GM23338 (cell line): ENCODE data around the gene OGFRL1.

ENCODE experiments used
- CREB1 ChIP-seq: fragments of 250-450 bp; sonication (Bioruptor Pico); IDR thresholded peaks from 2 replicates; pipeline ENCODE4 v1.5.0; 2020; ENCODE audit warnings: low read depth, mild to moderate bottlenecking, moderate library complexity
- CTCF ChIP-seq, 2 experiments: fragments of 200-600 bp in 1 of 2; sonication (generic) in 1 of 2; conservative IDR thresholded peaks; 2 replicates each; pipeline versions ENCODE4 v1.5.1 to v1.6.1; 2016 to 2017; ENCODE audit warnings: antibody characterized with exemption in 2 of 2, low read depth in 2 of 2, mild to moderate bottlenecking in 2 of 2, moderate library complexity in 1 of 2
- EZH2 ChIP-seq: fragments of 200-600 bp; sonication (generic); IDR thresholded peaks from one replicate; pipeline ENCODE4 v1.8.0; 2017; ENCODE audit warnings: antibody characterized with exemption, mild to moderate bottlenecking, low read depth; ENCODE audit not compliant: unreplicated experiment
- EZH2phosphoT487 ChIP-seq: fragments of 200-600 bp; sonication (generic); IDR thresholded peaks from one replicate; pipeline ENCODE4 v1.8.1; 2018; ENCODE audit warnings: antibody characterized with exemption; ENCODE audit not compliant: unreplicated experiment
- JUNB ChIP-seq: IDR thresholded peaks from one replicate; pipeline ENCODE4 v1.6.1; 2016; ENCODE audit warnings: antibody characterized with exemption; ENCODE audit not compliant: unreplicated experiment
- POLR2AphosphoS5 ChIP-seq: IDR thresholded peaks from 2 replicates; pipeline ENCODE4 v1.6.1; 2016; ENCODE audit warnings: antibody characterized with exemption, low read depth
- REST ChIP-seq: IDR thresholded peaks from one replicate; pipeline ENCODE4 v1.6.1; 2018; ENCODE audit warnings: antibody characterized with exemption; ENCODE audit not compliant: unreplicated experiment
- STAT1 ChIP-seq: IDR thresholded peaks from one replicate; pipeline ENCODE4 v1.6.1; 2016; ENCODE audit warnings: antibody characterized with exemption; ENCODE audit not compliant: unreplicated experiment
- ZNF114 ChIP-seq: fragments of 250-450 bp; sonication (Bioruptor Pico); IDR thresholded peaks from 2 replicates; pipeline ENCODE4 v1.5.0; 2020; ENCODE audit warnings: mild to moderate bottlenecking, moderate library complexity
- ZNF331 ChIP-seq: fragments of 250-450 bp; sonication (Bioruptor Pico); IDR thresholded peaks from 2 replicates; pipeline ENCODE4 v1.5.0; 2020; ENCODE audit warnings: low read depth, mild to moderate bottlenecking, moderate library complexity

GRCh38 chr6:71284785-71285184 lies 3.8 kb upstream of the OGFRL1 start:
- TF ChIP-seq POLR2AphosphoS5, result no peak
- TF ChIP-seq CTCF (conservative IDR thresholded peaks at IDR 0.05; ENCODE audit: low read depth in 2 of 2), result no peak
- TF ChIP-seq CREB1 (CRISPR knock-in tag), result no peak
- no peak for TF ChIP-seq REST
- no peak for TF ChIP-seq EZH2
- no peak for TF ChIP-seq EZH2phosphoT487
- no peak for TF ChIP-seq ZNF114 (CRISPR knock-in tag)
- TF ChIP-seq JUNB, result no peak
- no peak for TF ChIP-seq ZNF331 (CRISPR knock-in tag)
- TF ChIP-seq STAT1, result no peak
